T-cell (primary cell): ENCODE results near the gene ENDOV. TPM values are rescaled to one million over a fixed set of nuclear protein-coding genes. Genes with fewer than 3 reads are reported as not detected.

Source experiments
- ATAC-seq, 4 experiments: fragments of 200-7000 bp in 3 of 4; fragments of 150-1000 bp in 1 of 4; cut with Tn5 transposase; replicated peaks in 1 of 4; 1 replicate in 3 of 4; 2 replicates in 1 of 4; pipeline ENCODE4 v1.10.0; 2021; ENCODE audit warnings: moderate library complexity in 3 of 4, mild to moderate bottlenecking in 2 of 4, moderate number of reproducible peaks in 1 of 4
- CTCF ChIA-PET, 2 donors: fragments of 300-600 bp; sonication (Branson Sonifier 250); formaldehyde crosslinking; loops; one replicate each; lab custom pipeline; 2022; ENCODE audit warnings: antibody characterized with exemption in 2 of 2; lab: Charles Lee
- POLR2A ChIA-PET, 2 donors: fragments of 300-600 bp; sonication (Branson Sonifier 250); formaldehyde crosslinking; loops; one replicate each; lab custom pipeline; 2022; ENCODE audit warnings: antibody characterized with exemption in 2 of 2; lab: Charles Lee
- DNase-seq, 35 experiments: peaks; one replicate each; pipeline versions ENCODE4 v3.0.0 to v3.0.0-alpha.2; 2013 to 2023
- H3K27ac ChIP-seq: one replicate; pipeline ENCODE4 v1.5.1; 2013; ENCODE audit warnings: low read length
- H3K27me3 ChIP-seq, 2 experiments: replicated peaks in 1 of 2; 1 replicate in 1 of 2; 2 replicates in 1 of 2; pipeline versions ENCODE4 v1.6.1 to v1.7.0; 2013; ENCODE audit warnings: low read length in 1 of 2, mixed read lengths in 1 of 2; ENCODE audit not compliant: control insufficient read depth in 2 of 2, insufficient read depth in 2 of 2; ENCODE audit errors: extremely low read depth in 1 of 2
- H3K36me3 ChIP-seq, 2 donors: 1 replicate in 1 of 2; 2 replicates in 1 of 2; pipeline versions ENCODE4 v1.6.1 to v1.7.0; 2013; ENCODE audit warnings: low read length in 1 of 2; ENCODE audit not compliant: control insufficient read depth in 2 of 2, insufficient read depth in 1 of 2; ENCODE audit errors: extremely low read depth in 1 of 2
- H3K4me1 ChIP-seq, 2 experiments: 1 replicate in 1 of 2; 2 replicates in 1 of 2; pipeline versions ENCODE4 v1.6.1 to v1.7.0; 2013; ENCODE audit warnings: low read length in 2 of 2, mixed read lengths in 1 of 2; ENCODE audit not compliant: insufficient read depth in 2 of 2, control insufficient read depth in 1 of 2; ENCODE audit errors: extremely low read depth in 1 of 2
- H3K4me3 ChIP-seq, 2 donors: 1 replicate in 1 of 2; 2 replicates in 1 of 2; pipeline versions ENCODE4 v1.5.1 to v1.7.0; 2013; ENCODE audit warnings: mild to moderate bottlenecking in 2 of 2, low read length in 1 of 2, moderate library complexity in 1 of 2; ENCODE audit not compliant: control insufficient read depth in 1 of 2; ENCODE audit errors: extremely low read depth in 1 of 2
- H3K9me3 ChIP-seq: 2 replicates; pipeline ENCODE4 v1.7.0; 2013
- H3K27ac Mint-ChIP-seq, 2 donors: one replicate each; pipeline ENCODE4 v1.8.0; 2020 to 2021; ENCODE audit warnings: mild to moderate bottlenecking in 2 of 2, mixed read lengths in 2 of 2
- H3K27me3 Mint-ChIP-seq, 2 donors: one replicate each; pipeline ENCODE4 v1.8.0; 2021 to 2022; ENCODE audit warnings: mixed read lengths in 2 of 2
- H3K36me3 Mint-ChIP-seq: one replicate; pipeline ENCODE4 v1.8.0; 2021; ENCODE audit warnings: mixed read lengths
- H3K4me1 Mint-ChIP-seq, 3 donors: one replicate each; pipeline ENCODE4 v1.8.0; 2020 to 2022; ENCODE audit warnings: mixed read lengths in 3 of 3, mild to moderate bottlenecking in 1 of 3
- H3K4me3 Mint-ChIP-seq, 3 donors: one replicate each; pipeline ENCODE4 v1.8.0; 2020 to 2022; ENCODE audit warnings: mild to moderate bottlenecking in 3 of 3, mixed read lengths in 3 of 3, moderate library complexity in 3 of 3
- H3K9me3 Mint-ChIP-seq, 3 donors: one replicate each; pipeline ENCODE4 v1.8.0; 2020 to 2022; ENCODE audit warnings: mixed read lengths in 3 of 3
- WGBS: methylation state at CpG from one replicate; pipeline ENCODE4 v1.1.5; 2013; ENCODE audit warnings: missing lambda C conversion rate; ENCODE audit not compliant: insufficient coverage; 5-methylcytosine and 5-hydroxymethylcytosine counted together
- total RNA-seq, 35 experiments: library from RNA in 6 of 35; stranded (reverse) in 6 of 35; fragments of 120-200 nt in 1 of 35; gene quantifications; one replicate each; pipeline versions ENCODE4 v1.2.1 to v1.2.4 and lab custom pipeline; 2013 to 2026

Gene ENDOV
- total RNA-seq, 5 donors from 2014 or later (not counting 1 experiment from before 2014, with no cell fraction given) = 17.1 to 22.2 (median 21.1) TPM

DNA sequence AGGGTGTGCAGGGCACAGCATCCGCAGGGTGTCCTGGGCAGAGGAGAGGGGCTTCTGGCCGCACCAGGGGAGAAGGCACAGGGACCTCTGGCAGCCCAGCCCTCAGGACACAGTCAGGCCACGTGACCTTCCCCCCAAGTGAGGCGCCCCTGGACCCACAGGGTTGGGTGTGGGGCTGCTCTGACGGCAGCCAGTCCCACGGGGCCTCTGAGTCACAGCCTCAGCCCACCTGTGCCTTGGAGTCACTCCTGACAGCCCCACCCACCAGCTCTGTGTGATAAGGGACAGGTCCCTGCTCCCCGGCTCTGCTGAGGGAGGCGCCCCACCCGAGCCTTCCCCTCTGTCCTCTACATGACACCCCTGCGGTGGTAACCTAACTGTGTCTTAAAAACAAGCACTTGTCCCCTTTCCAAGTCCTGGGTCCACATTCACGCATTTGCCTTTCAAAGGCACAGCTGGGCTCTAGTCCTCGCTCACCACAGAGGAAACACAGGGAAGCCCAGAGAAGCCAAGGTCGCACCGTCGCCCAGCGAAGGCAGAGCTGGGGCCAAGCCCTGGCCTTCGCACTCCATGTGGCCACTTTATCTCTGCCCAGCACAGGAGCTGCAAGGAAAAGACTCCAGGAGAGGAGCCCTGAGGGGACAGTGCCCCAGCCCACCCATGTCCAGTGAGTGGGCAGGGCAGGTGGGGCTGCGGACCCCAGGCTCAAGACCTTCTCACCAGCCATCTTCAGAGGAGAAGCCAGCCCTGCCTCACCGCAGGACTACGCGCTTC lies 66.5 kb downstream of the ENDOV start:
- H3K27me3 Mint-ChIP-seq = peaks cover 55 to 61% of the 10 kb centered on the region in 2 donors
- no peak overlapping the region for H3K4me3 Mint-ChIP-seq
- H3K4me1 Mint-ChIP-seq = peaks cover 0 to 7% (median 6%) of the 10 kb centered on the region in 3 donors
- Histone ChIP-seq H3K4me3 (no peak overlapping the region), H3K4me1 (peaks cover 2 to 26% of the 10 kb centered on the region in 2 experiments), H3K27ac (no peak overlapping the region), H3K36me3 (no peaks in the 10 kb centered on the region), H3K9me3 (no peaks in the 10 kb centered on the region), H3K27me3 (peaks cover 9 to 82% of the 10 kb centered on the region in 2 experiments)
- POLR2A ChIA-PET = no interaction called here
- CTCF ChIA-PET = interaction anchor here in 1 of 2 donors (0.5 kb wide), 1 partner anchor 137 kb away, joined by 3 read pairs; no protein-coding TSS in a partner anchor
- DNase-seq (no peak), ATAC-seq (no peak)
- H3K36me3 Mint-ChIP-seq = no peaks in the 10 kb centered on the region
- H3K27ac Mint-ChIP-seq = no peak overlapping the region
- H3K9me3 Mint-ChIP-seq = no peaks in the 10 kb centered on the region
- 43% methylated on average over 16 of the region's 21 CpGs for WGBS

DNA sequence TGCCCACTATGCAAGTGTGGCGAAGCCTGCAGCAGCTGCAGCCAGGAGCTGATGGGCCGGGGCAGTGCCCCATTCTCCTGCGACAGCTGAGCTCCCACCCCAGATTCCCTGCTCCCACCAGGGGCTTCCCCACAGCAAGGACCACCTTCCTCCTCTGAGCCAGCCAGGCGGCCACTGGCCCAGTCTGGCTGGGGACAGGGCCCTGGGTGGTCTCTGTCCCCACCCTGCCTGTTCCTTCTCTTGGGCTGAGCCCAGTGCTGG lies 67.0 kb downstream of the ENDOV start:
- no peaks in the 10 kb centered on the region for H3K36me3 Mint-ChIP-seq
- H3K4me3 Mint-ChIP-seq = no peak overlapping the region
- CTCF ChIA-PET = no interaction called here
- H3K4me1 ChIP-seq = peaks cover 2 to 22% of the 10 kb centered on the region in 2 experiments
- H3K27me3 ChIP-seq = peaks cover 9 to 83% of the 10 kb centered on the region in 2 experiments
- no peak for ATAC-seq
- H3K4me3 ChIP-seq = no peak overlapping the region
- no peak overlapping the region for H3K27ac Mint-ChIP-seq
- H3K4me1 Mint-ChIP-seq = peaks cover 0 to 7% (median 6%) of the 10 kb centered on the region in 3 donors
- DNase-seq = no peak
- no peak overlapping the region for H3K27ac ChIP-seq
- 79% methylated on average over 4 of the region's 4 CpGs for WGBS
- POLR2A ChIA-PET = no interaction called here
- H3K9me3 Mint-ChIP-seq = no peaks in the 10 kb centered on the region
- H3K27me3 Mint-ChIP-seq = peaks cover 55 to 66% of the 10 kb centered on the region in 2 donors
- no peaks in the 10 kb centered on the region for H3K9me3 ChIP-seq
- H3K36me3 ChIP-seq = no peaks in the 10 kb centered on the region

DNA sequence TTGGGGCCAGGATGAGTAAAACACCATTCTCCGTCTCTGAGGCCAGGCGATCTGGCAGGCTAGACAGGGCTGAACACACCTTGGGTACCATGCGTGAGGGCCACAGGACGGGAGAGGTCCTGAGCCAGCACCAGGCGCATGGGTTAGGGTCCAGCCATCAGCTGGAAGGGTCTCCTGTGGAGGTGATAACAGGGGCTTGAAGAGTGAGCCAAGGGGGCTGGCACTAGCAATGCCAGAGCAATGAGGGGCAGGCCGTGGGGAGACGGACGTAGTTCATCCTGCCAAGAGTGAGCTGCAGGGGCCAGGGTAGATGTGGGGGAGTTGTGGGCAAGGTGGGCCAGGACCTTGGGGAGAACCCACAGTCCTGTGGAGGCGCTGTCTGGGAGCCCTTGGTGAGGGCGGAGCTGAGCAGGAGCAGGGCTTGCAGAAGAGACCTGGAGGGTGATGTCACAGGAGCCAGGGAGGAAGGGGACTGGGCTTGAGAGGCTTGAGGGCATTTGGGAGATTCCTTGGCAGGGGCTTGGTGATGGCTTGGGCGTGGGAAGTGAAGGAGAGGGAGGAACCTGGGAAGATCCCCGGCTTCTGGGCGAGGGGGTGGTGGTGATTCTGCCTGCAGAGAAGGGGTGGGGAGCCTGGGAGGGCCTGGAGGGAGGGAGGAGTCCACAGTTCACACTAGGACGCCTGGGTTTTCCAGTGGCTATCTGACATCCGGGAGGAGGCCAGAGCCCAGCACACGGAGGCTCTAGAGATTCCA lies 67.8 kb downstream of the ENDOV start:
- Mint-ChIP-seq H3K4me1 (peaks cover 0 to 7% (median 6%) of the 10 kb centered on the region in 3 donors), H3K36me3 (no peaks in the 10 kb centered on the region), H3K27ac (no peak overlapping the region), H3K9me3 (no peaks in the 10 kb centered on the region), H3K4me3 (no peak overlapping the region), H3K27me3 (peaks cover 59 to 73% of the 10 kb centered on the region in 2 donors)
- no peaks in the 10 kb centered on the region for H3K36me3 ChIP-seq
- ATAC-seq = no peak
- H3K4me1 ChIP-seq = peaks cover 0 to 15% of the 10 kb centered on the region in 2 experiments
- DNase-seq = no peak
- ChIA-PET POLR2A (no interaction called here), CTCF (no interaction called here)
- no peak overlapping the region for H3K27ac ChIP-seq
- peaks cover 9 to 83% of the 10 kb centered on the region in 2 experiments for H3K27me3 ChIP-seq
- 68% methylated on average over 16 of the region's 16 CpGs for WGBS
- H3K9me3 ChIP-seq = no peaks in the 10 kb centered on the region
- no peak overlapping the region for H3K4me3 ChIP-seq

DNA sequence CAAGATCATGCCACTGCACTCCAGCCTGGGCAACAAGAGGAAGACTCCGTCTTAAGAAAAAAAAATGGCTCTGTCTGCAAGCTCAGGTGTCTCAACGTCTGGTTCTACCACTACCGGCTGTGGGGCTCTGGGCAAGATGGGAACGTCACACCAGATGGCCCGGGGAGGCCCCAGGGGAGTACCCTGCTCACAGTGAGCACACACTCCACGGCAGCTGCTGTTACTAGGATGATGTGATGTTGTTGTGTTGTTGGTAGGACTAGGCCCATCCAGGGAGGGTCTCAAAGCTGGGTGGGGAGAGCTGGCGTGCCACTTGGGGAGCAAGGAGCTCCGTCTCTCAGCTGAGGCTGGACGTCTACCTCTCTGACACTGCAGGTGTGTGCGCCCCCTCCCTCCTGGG lies 70.9 kb downstream of the ENDOV start:
- peaks cover 6 to 66% of the 10 kb centered on the region in 2 experiments for H3K27me3 ChIP-seq
- no peak overlapping the region for H3K27ac ChIP-seq
- H3K27me3 Mint-ChIP-seq = peaks cover 47 to 60% of the 10 kb centered on the region in 2 donors
- ChIA-PET POLR2A (no interaction called here), CTCF (no interaction called here)
- H3K36me3 Mint-ChIP-seq = no peaks in the 10 kb centered on the region
- no peak overlapping the region for H3K4me3 Mint-ChIP-seq
- no peaks in the 10 kb centered on the region for H3K9me3 ChIP-seq
- H3K4me1 Mint-ChIP-seq = no peaks in the 10 kb centered on the region
- H3K9me3 Mint-ChIP-seq = no peaks in the 10 kb centered on the region
- 55% methylated on average over 6 of the region's 10 CpGs for WGBS
- no peaks in the 10 kb centered on the region for H3K4me1 ChIP-seq
- ATAC-seq (no peak), DNase-seq (no peak)
- no peak overlapping the region for H3K27ac Mint-ChIP-seq
- no peak overlapping the region for H3K4me3 ChIP-seq
- H3K36me3 ChIP-seq = no peaks in the 10 kb centered on the region

DNA sequence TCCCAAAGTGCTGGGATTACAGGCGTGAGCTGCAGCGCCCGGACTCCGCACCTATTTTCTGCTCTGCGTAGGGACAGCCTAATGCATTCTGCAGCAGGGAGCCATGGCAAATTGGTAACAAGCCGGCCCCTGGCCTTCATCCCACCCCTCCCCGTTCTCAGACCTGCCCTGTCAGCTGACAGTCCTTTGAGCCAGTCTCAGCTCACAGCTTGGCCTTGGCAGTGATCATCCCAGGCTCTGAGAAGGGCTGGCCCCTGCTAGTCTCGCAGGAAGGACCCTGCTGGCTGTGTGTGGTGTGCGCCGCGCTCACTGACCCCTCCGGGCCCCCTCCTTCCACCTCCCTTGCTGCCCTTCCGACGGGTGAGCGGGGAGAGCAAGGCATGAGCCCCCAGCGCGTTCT lies 71.7 kb downstream of the ENDOV start:
- H3K36me3 Mint-ChIP-seq = no peaks in the 10 kb centered on the region
- no peaks in the 10 kb centered on the region for H3K4me1 ChIP-seq
- ATAC-seq = no peak
- H3K9me3 Mint-ChIP-seq = no peaks in the 10 kb centered on the region
- POLR2A ChIA-PET = no interaction called here
- H3K4me3 Mint-ChIP-seq = no peak overlapping the region
- WGBS = 49% methylated on average over 14 of the region's 17 CpGs
- CTCF ChIA-PET = no interaction called here
- no peak for DNase-seq
- no peak overlapping the region for H3K27ac Mint-ChIP-seq
- H3K9me3 ChIP-seq = no peaks in the 10 kb centered on the region
- H3K27me3 ChIP-seq = peaks cover 5 to 66% of the 10 kb centered on the region in 2 experiments
- no peaks in the 10 kb centered on the region for H3K4me1 Mint-ChIP-seq
- no peak overlapping the region for H3K27ac ChIP-seq
- no peak overlapping the region for H3K4me3 ChIP-seq
- H3K27me3 Mint-ChIP-seq = peaks cover 43 to 57% of the 10 kb centered on the region in 2 donors
- no peaks in the 10 kb centered on the region for H3K36me3 ChIP-seq

DNA sequence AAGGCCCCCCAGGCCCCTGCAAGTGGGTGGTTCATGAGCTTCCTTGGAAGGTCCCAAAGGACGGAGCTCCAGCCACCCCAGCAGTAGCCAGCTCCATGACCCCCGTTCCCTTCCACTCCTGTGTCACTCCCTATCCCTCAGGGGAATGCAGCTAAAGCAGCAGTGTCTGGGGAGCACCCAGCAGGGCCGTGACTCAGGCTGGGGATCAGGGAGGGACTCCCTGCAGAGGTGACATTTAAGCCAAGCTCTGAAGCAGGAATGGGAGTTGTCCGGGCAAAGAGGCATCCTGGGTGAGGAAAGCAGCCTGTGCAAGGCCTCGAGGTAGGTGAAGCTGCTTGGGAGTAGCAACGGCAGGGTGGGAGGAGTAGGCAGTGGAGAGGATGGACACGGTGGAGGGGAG lies 72.5 kb downstream of the ENDOV start:
- Mint-ChIP-seq H3K9me3 (no peaks in the 10 kb centered on the region), H3K4me3 (no peak overlapping the region), H3K36me3 (no peaks in the 10 kb centered on the region), H3K4me1 (no peaks in the 10 kb centered on the region), H3K27ac (no peak overlapping the region), H3K27me3 (peaks cover 35 to 49% of the 10 kb centered on the region in 2 donors)
- ChIA-PET POLR2A (no interaction called here), CTCF (no interaction called here)
- Histone ChIP-seq H3K36me3 (no peaks in the 10 kb centered on the region), H3K9me3 (no peaks in the 10 kb centered on the region), H3K27ac (no peak overlapping the region), H3K4me1 (no peaks in the 10 kb centered on the region), H3K4me3 (no peak overlapping the region), H3K27me3 (peaks cover 3 to 60% of the 10 kb centered on the region in 2 experiments)
- 53% methylated on average over 4 of the region's 7 CpGs for WGBS
- ATAC-seq (no peak), DNase-seq (no peak)
